HG02943 (cell line): Measurements from ENCODE around the gene SPTBN1.

Experiments
- ATAC-seq: cut with Tn5 transposase; IDR thresholded peaks from one replicate; pipeline ENCODE4 v1.9.1; 2021; ENCODE audit warnings: mild to moderate bottlenecking, low read depth, moderate library complexity; ENCODE audit not compliant: unreplicated experiment

The SPTBN1 gene

GRCh38 chr2:54664238-54664786, 208.2 kb downstream of the SPTBN1 start:
- ATAC-seq, result no peak

- ATAC-seq, result no peak
Observed at GRCh38 chr2:54665436-54665856, 209.3 kb downstream of the SPTBN1 start.

GRCh38 chr2:54666131-54666633, 210.1 kb downstream of the SPTBN1 start:
- no peak for ATAC-seq

GRCh38 chr2:54666634-54667265, 210.6 kb downstream of the SPTBN1 start:
- ATAC-seq, result no peak

GRCh38 chr2:54667266-54667639, 211.1 kb downstream of the SPTBN1 start:
- ATAC-seq, result no peak

- no peak for ATAC-seq
Observed at GRCh38 chr2:54667726-54668650, 211.9 kb downstream of the SPTBN1 start.

GRCh38 chr2:54668711-54669110, 212.6 kb downstream of the SPTBN1 start:
- ATAC-seq, result no peak

- no peak for ATAC-seq
Observed at GRCh38 chr2:54669677-54670484, 213.8 kb downstream of the SPTBN1 start.

- no peak for ATAC-seq
Observed at GRCh38 chr2:54670485-54671009, 214.4 kb downstream of the SPTBN1 start.

- no peak for ATAC-seq
Observed at GRCh38 chr2:54671010-54671409, 214.9 kb downstream of the SPTBN1 start.

- ATAC-seq, result no peak
Observed at GRCh38 chr2:54671875-54672589, 215.9 kb downstream of the SPTBN1 start.

GRCh38 chr2:54672590-54673456, 216.7 kb downstream of the SPTBN1 start:
- peak; percentile 53 for ATAC-seq

- peak; percentile 49 for ATAC-seq
Observed at GRCh38 chr2:54673501-54673998, 217.4 kb downstream of the SPTBN1 start.

GRCh38 chr2:54675281-54675680, 219.2 kb downstream of the SPTBN1 start:
- no peak for ATAC-seq

- no peak for ATAC-seq
Observed at GRCh38 chr2:54675738-54676137, 219.6 kb downstream of the SPTBN1 start.

GRCh38 chr2:54676656-54677055, 220.5 kb downstream of the SPTBN1 start:
- no peak for ATAC-seq

- ATAC-seq, result no peak
Observed at GRCh38 chr2:54677476-54678265, 221.5 kb downstream of the SPTBN1 start.

GRCh38 chr2:54678719-54679118, 222.6 kb downstream of the SPTBN1 start:
- no peak for ATAC-seq
